K562 (cell line): ENCODE results near the gene B4GALNT4. TPM values are rescaled to one million over a fixed set of nuclear protein-coding genes. Genes with fewer than 3 reads are reported as not detected.
A peak's percentile ranks its signal among the peaks of the same experiment; 100 is the strongest.

ENCODE experiments used
- FOXA3 ChIP-seq, 2 experiments: fragments of 450-650 bp in 1 of 2; sonication (generic) in 1 of 2; formaldehyde crosslinking; IDR thresholded peaks in 1 of 2; conservative IDR thresholded peaks in 1 of 2; 2 replicates each; pipeline versions ENCODE4 v1.4.0 to v1.8.0; 2020 to 2022; ENCODE audit warnings: mild to moderate bottlenecking in 2 of 2, missing genetic modification reagents in 1 of 2
- FOXM1 ChIP-seq, 2 experiments: fragments of 450-650 bp in 1 of 2; sonication (generic) in 1 of 2; formaldehyde crosslinking in 1 of 2; IDR thresholded peaks; 2 replicates each; pipeline versions ENCODE4 v1.6.1 to v1.9.0; 2017 to 2022; ENCODE audit warnings: low read depth in 2 of 2, mild to moderate bottlenecking in 2 of 2, missing genetic modification reagents in 1 of 2, moderate library complexity in 1 of 2
- GABPA ChIP-seq: fragments of 200-800 bp; sonication (Bioruptor generic); conservative IDR thresholded peaks from 2 replicates; pipeline ENCODE4 v1.6.1; 2016; ENCODE audit warnings: low read depth, missing genetic modification characterization, missing compliant biosample characterization
- HDGF ChIP-seq: fragments of 450-650 bp; IDR thresholded peaks from 2 replicates; pipeline ENCODE4 v1.6.1; 2016
- HEY1 ChIP-seq: fragments of 250-450 bp; sonication (Bioruptor Pico); IDR thresholded peaks from 2 replicates; pipeline ENCODE4 v1.5.0; 2020; ENCODE audit warnings: mild to moderate bottlenecking, moderate library complexity, borderline replicate concordance
- HNRNPL ChIP-seq: fragments of 200-400 bp; formaldehyde crosslinking; IDR thresholded peaks from 2 replicates; pipeline ENCODE4 v1.6.1; 2017; ENCODE audit warnings: low read depth, mild to moderate bottlenecking, low read length
- NR1H2 ChIP-seq: sonication (generic); formaldehyde crosslinking; IDR thresholded peaks from 2 replicates; pipeline ENCODE4 v1.4.0; 2020; ENCODE audit warnings: mild to moderate bottlenecking, missing genetic modification reagents
- POLR2A ChIP-seq: fragments of 450-650 bp; conservative IDR thresholded peaks from 2 replicates; pipeline ENCODE4 v1.6.1; 2016
- POLR2G ChIP-seq: fragments of 200-400 bp; formaldehyde crosslinking; IDR thresholded peaks from 2 replicates; pipeline ENCODE4 v1.6.1; 2017; ENCODE audit warnings: low read depth, mild to moderate bottlenecking, antibody characterized with exemption, low read length, moderate library complexity
- RBBP5 ChIP-seq: fragments of 200-600 bp; sonication (generic); IDR thresholded peaks from 2 replicates; pipeline ENCODE4 v1.6.1; 2012; ENCODE audit warnings: borderline replicate concordance, mild to moderate bottlenecking, low read length, control low read depth, inconsistent platforms; ENCODE audit not compliant: insufficient read depth, poor library complexity, severe bottlenecking
- RFX1 ChIP-seq: fragments of 450-650 bp; IDR thresholded peaks from 2 replicates; pipeline ENCODE4 v1.6.1; 2016; ENCODE audit warnings: mild to moderate bottlenecking, moderate library complexity
- SIN3B ChIP-seq: fragments of 450-650 bp; IDR thresholded peaks from 2 replicates; pipeline ENCODE4 v1.6.1; 2017; ENCODE audit warnings: low read depth, mild to moderate bottlenecking, moderate library complexity
- STAG1 ChIP-seq: sonication (generic); formaldehyde crosslinking; IDR thresholded peaks from 2 replicates; pipeline ENCODE4 v1.5.0; 2020; ENCODE audit warnings: missing genetic modification reagents, borderline replicate concordance
- TCFL5 ChIP-seq: fragments of 250-450 bp; sonication (Bioruptor Pico); conservative IDR thresholded peaks from 2 replicates; pipeline ENCODE4 v1.6.1; 2021; ENCODE audit warnings: mild to moderate bottlenecking, moderate library complexity, matching md5 sums
- TFAP4 ChIP-seq: sonication (generic); formaldehyde crosslinking; IDR thresholded peaks from 2 replicates; pipeline ENCODE4 v1.8.0; 2022; ENCODE audit warnings: missing genetic modification reagents, mild to moderate bottlenecking, moderate library complexity, borderline replicate concordance
- TOE1 ChIP-seq, 2 experiments: fragments of 450-650 bp in 1 of 2; sonication (generic) in 1 of 2; formaldehyde crosslinking in 1 of 2; IDR thresholded peaks; 2 replicates each; pipeline versions ENCODE4 v1.7.1 to v1.8.0; 2016 to 2022; ENCODE audit warnings: borderline replicate concordance in 2 of 2, mild to moderate bottlenecking in 2 of 2, antibody characterized with exemption in 1 of 2, inconsistent platforms in 1 of 2, low read depth in 1 of 2, missing genetic modification reagents in 1 of 2, moderate library complexity in 1 of 2
- TSHZ1 ChIP-seq: fragments of 250-450 bp; sonication (Bioruptor Pico); IDR thresholded peaks from 2 replicates; pipeline ENCODE4 v1.4.0; 2020; ENCODE audit warnings: mild to moderate bottlenecking, moderate library complexity
- polyA plus RNA-seq, 8 experiments: library from polyadenylated mRNA; depleted of rRNA in 4 of 8; stranded (reverse) in 5 of 8; unstranded in 3 of 8; fragments of >200 nt; fragmentation: Nextera tagmentation in 2 of 8; fragmentation: Illumina TruSeq in 1 of 8; extraction: Ambion mirVana in 2 of 8; extraction: Trizol in 1 of 8; gene quantifications; 2 replicates each; pipeline versions ENCODE4 v1.2.1 to v1.2.3, GENCODE V29; 2011 to 2014; ENCODE audit warnings: inconsistent platforms in 1 of 8, missing spikeins in 1 of 8
- total RNA-seq, 7 experiments: library from RNA; depleted of rRNA in 6 of 7; stranded (reverse); fragments of >200 nt in 6 of 7; fragmentation: Illumina TruSeq in 2 of 7; extraction: Trizol in 2 of 7; gene quantifications; 2 replicates each; pipeline versions ENCODE4 v1.2.1 to v1.2.3, GENCODE V29; 2011 to 2021; ENCODE audit warnings: low replicate concordance in 1 of 7
- TF ChIP-seq, protein P1 (sequence below): IDR thresholded peaks from 3 replicates; pipeline ENCODE4 v1.6.1; 2011; ENCODE audit warnings: borderline replicate concordance, mild to moderate bottlenecking, moderate library complexity; ENCODE audit not compliant: insufficient read length; ENCODE audit errors: extremely low read depth

B4GALNT4 gene
- total and polyA plus RNA-seq, 9 of the 15 experiments (the other 6 are each of a cell fraction or from before 2014, with no cell fraction given), result 0.20 to 37.1 (median 10.8) TPM; not detected in 1

GRCh38 chr11:406796-407650 is 37.7 kb downstream of the B4GALNT4 start (continued):
- TF ChIP-seq POLR2A, result peak; percentile 71
- TF ChIP-seq HEY1, result 0 out of 2 replicates have a peak, but pooled peaks have one; percentile 66
- peak; percentile 45; the same call in 1 of the 2 replicates for TF ChIP-seq TOE1 (IDR thresholded peaks at IDR 0.05; ENCODE audit: borderline replicate concordance)
- no peak; the same call in 1 of the 2 replicates for TF ChIP-seq TOE1 (CRISPR knock-in tag; IDR thresholded peaks at IDR 0.05; ENCODE audit: borderline replicate concordance, low read depth)
- no peak for TF ChIP-seq STAG1
- TF ChIP-seq HNRNPL, result peak; percentile 87; the same call in 1 of the 2 replicates
- TF ChIP-seq RFX1, result no peak
- TF ChIP-seq GABPA (tag), result peak; percentile 81
- no peak for TF ChIP-seq NR1H2
- TF ChIP-seq TSHZ1 (CRISPR knock-in tag), result no peak
- peak; percentile 64 for TF ChIP-seq RBBP5
- TF ChIP-seq HDGF, result peak; percentile 64; the same call in 1 of the 2 replicates
- TF ChIP-seq, protein P1, sequence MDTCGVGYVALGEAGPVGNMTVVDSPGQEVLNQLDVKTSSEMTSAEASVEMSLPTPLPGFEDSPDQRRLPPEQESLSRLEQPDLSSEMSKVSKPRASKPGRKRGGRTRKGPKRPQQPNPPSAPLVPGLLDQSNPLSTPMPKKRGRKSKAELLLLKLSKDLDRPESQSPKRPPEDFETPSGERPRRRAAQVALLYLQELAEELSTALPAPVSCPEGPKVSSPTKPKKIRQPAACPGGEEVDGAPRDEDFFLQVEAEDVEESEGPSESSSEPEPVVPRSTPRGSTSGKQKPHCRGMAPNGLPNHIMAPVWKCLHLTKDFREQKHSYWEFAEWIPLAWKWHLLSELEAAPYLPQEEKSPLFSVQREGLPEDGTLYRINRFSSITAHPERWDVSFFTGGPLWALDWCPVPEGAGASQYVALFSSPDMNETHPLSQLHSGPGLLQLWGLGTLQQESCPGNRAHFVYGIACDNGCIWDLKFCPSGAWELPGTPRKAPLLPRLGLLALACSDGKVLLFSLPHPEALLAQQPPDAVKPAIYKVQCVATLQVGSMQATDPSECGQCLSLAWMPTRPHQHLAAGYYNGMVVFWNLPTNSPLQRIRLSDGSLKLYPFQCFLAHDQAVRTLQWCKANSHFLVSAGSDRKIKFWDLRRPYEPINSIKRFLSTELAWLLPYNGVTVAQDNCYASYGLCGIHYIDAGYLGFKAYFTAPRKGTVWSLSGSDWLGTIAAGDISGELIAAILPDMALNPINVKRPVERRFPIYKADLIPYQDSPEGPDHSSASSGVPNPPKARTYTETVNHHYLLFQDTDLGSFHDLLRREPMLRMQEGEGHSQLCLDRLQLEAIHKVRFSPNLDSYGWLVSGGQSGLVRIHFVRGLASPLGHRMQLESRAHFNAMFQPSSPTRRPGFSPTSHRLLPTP, result no peak
- peak; percentile 81 for TF ChIP-seq POLR2G
- peak; percentile 25; the same call in 1 of the 2 replicates for TF ChIP-seq SIN3B
- no peak for TF ChIP-seq TCFL5
- TF ChIP-seq FOXA3 (CRISPR knock-in tag; conservative IDR thresholded peaks at IDR 0.05 in 1 of 2, IDR thresholded peaks at IDR 0.05 in 1 of 2), result peak in 1 of 2 experiments; percentile 38; a peak in 1 of 4 replicates
- TF ChIP-seq FOXM1 (IDR thresholded peaks at IDR 0.05; ENCODE audit: low read depth), result no peak
- TF ChIP-seq FOXM1 (CRISPR knock-in tag; IDR thresholded peaks at IDR 0.05; ENCODE audit: low read depth), result 0 out of 2 replicates have a peak, but pooled peaks have one; percentile 28
- peak; percentile 68 for TF ChIP-seq TFAP4
